ENCODE data around the gene DOP1B. TPM values are rescaled to one million over a fixed set of nuclear protein-coding genes. Genes with fewer than 3 reads are reported as not detected.

Gene DOP1B
- total and polyA plus RNA-seq, 10 of the 15 experiments (the other 5 are each of a cell fraction or from before 2014, with no cell fraction given): 1.2 to 12.2 (median 4.3) TPM

DNA sequence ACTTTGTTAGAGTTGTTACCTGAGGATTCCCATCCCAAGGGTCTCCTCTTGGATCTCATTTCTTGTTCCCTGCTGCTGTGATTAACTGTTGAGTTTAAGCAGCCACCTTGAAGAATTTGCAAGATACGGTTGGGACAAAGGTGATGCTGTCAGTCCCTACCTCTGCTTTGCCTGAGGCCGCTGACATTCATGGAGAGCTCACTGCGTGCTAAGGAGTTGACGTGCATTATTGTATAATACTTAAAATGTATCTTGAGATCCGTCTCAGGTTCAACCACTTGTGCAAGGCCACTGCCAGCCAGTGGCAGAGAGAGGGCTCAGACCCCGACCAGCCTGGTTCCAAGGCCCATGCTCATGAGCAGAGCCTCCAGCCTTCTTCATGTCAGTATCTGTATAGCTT lies 14.2 kb downstream of the DOP1B start:
- intact Hi-C loops (cut with micrococcal nuclease; ENCODE audit: unreplicated experiment): no loop called here
- H3K4me2 ChIP-seq (ENCODE audit: control insufficient read depth, insufficient read depth): no peak overlapping the region
- H2AFZ ChIP-seq (ENCODE audit: control insufficient read depth, low read depth, low read length): no peak overlapping the region
- no peaks in the 10 kb centered on the region for H4K20me1 ChIP-seq (ENCODE audit: control insufficient read depth, insufficient read depth)
- in situ Hi-C loops (cut with MboI): no loop called here
- ChIA-PET POLR2A (no interaction called here), RAD21 (ENCODE audit: unreplicated experiment) (no interaction called here), CTCF (no interaction called here), SMC1A (ENCODE audit: uncharacterized antibody, unreplicated experiment) (no interaction called here)
- no peaks in the 10 kb centered on the region for H3K9me3 ChIP-seq (replicated peaks; ENCODE audit: control insufficient read depth, insufficient read depth, low read length)
- H3K9ac ChIP-seq (ENCODE audit: control insufficient read depth, insufficient read depth, low read length): no peak overlapping the region
- BruUV-seq (replicated peaks): no TSS peak
- no peaks in the 10 kb centered on the region for H3K79me2 ChIP-seq (ENCODE audit: control insufficient read depth, insufficient read depth, low read length)
- no peaks in the 10 kb centered on the region for H3K27me3 ChIP-seq (replicated peaks in 1 of 2; ENCODE audit: control insufficient read depth in 2 of 2, insufficient read depth in 2 of 2, low read length in 1 of 2)
- H3K27ac ChIP-seq (ENCODE audit: control insufficient read depth, insufficient read depth): no peak overlapping the region
- no peak for TF ChIP-seq EGR1 (IDR thresholded peaks at IDR 0.05; ENCODE audit: borderline replicate concordance in 1 of 2, low read depth in 2 of 2, low read length in 2 of 2)
- no peak for TF ChIP-seq EP300 (IDR thresholded peaks at IDR 0.05; ENCODE audit: borderline replicate concordance in 1 of 2, control insufficient read depth in 1 of 2, low read depth in 2 of 2, low read length in 2 of 2)
- no peak for TF ChIP-seq NR2F1 (conservative IDR thresholded peaks at IDR 0.05)
- no peak for TF ChIP-seq TCF7 (IDR thresholded peaks at IDR 0.05; ENCODE audit: borderline replicate concordance)
- no peak for TF ChIP-seq NBN (IDR thresholded peaks at IDR 0.05)
- no peak for TF ChIP-seq HDAC6 (IDR thresholded peaks at IDR 0.05; ENCODE audit: unreplicated experiment)
- TF ChIP-seq RUNX3 (IDR thresholded peaks at IDR 0.05; ENCODE audit: low read length): no peak
- no peak for TF ChIP-seq CEBPB (IDR thresholded peaks at IDR 0.05; ENCODE audit: borderline replicate concordance in 1 of 2, low read depth in 2 of 2, low read length in 2 of 2)
- TF ChIP-seq, protein P1, sequence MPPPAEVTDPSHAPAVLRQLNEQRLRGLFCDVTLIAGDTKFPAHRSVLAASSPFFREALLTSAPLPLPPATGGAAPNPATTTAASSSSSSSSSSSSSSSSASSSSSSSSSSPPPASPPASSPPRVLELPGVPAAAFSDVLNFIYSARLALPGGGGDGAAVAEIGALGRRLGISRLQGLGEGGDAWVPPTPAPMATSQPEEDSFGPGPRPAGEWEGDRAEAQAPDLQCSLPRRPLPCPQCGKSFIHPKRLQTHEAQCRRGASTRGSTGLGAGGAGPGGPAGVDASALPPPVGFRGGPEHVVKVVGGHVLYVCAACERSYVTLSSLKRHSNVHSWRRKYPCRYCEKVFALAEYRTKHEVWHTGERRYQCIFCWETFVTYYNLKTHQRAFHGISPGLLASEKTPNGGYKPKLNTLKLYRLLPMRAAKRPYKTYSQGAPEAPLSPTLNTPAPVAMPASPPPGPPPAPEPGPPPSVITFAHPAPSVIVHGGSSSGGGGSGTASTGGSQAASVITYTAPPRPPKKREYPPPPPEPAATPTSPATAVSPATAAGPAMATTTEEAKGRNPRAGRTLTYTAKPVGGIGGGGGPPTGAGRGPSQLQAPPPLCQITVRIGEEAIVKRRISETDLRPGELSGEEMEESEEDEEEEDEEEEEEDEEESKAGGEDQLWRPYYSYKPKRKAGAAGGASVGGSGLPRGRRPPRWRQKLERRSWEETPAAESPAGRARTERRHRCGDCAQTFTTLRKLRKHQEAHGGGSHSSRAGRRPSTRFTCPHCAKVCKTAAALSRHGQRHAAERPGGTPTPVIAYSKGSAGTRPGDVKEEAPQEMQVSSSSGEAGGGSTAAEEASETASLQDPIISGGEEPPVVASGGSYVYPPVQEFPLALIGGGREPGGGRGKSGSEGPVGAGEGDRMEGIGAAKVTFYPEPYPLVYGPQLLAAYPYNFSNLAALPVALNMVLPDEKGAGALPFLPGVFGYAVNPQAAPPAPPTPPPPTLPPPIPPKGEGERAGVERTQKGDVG (CRISPR knock-in tag; IDR thresholded peaks at IDR 0.05): no peak
- TF ChIP-seq NFIC (IDR thresholded peaks at IDR 0.05; ENCODE audit: low read depth, low read length): no peak
- TF ChIP-seq, protein P2, sequence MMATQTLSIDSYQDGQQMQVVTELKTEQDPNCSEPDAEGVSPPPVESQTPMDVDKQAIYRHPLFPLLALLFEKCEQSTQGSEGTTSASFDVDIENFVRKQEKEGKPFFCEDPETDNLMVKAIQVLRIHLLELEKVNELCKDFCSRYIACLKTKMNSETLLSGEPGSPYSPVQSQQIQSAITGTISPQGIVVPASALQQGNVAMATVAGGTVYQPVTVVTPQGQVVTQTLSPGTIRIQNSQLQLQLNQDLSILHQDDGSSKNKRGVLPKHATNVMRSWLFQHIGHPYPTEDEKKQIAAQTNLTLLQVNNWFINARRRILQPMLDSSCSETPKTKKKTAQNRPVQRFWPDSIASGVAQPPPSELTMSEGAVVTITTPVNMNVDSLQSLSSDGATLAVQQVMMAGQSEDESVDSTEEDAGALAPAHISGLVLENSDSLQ (IDR thresholded peaks at IDR 0.05): no peak
- no peak for TF ChIP-seq MEF2A (IDR thresholded peaks at IDR 0.05; ENCODE audit: insufficient read depth, low read depth, low read length)
- no peak for ATAC-seq
- FAIRE-seq: no peak
- H3K36me3 ChIP-seq (ENCODE audit: control insufficient read depth in 2 of 2, insufficient read depth in 2 of 2, low read length in 1 of 2): no peaks in the 10 kb centered on the region; a peak in 2 of 4 replicates
- no peak for DNase-seq (ENCODE audit: low read depth, low spot score)
- 81% methylated on average over 6 of the region's 6 CpGs for WGBS (ENCODE audit: insufficient coverage, insufficient replicate concordance, low lambda C conversion rate, missing lambda C conversion rate)
- no peak overlapping the region for H3K4me3 ChIP-seq
- no peaks in the 10 kb centered on the region for H3K4me1 ChIP-seq (ENCODE audit: control insufficient read depth, insufficient read depth, low read length)
